ENCODE results near the gene COL4A1. TPM values are rescaled to one million over a fixed set of nuclear protein-coding genes. Genes with fewer than 3 reads are reported as not detected.

COL4A1 gene
- total RNA-seq, 2 donors from 2014 or later, result 505 to 852 TPM

- Histone ChIP-seq H3K4me3 (no peak overlapping the region), H3K4me1 (ENCODE audit: control insufficient read depth in 1 of 2, low read depth in 2 of 2) (peaks cover 18 to 87% of the 10 kb centered on the region in 2 donors), H3K36me3 (peaks cover 4% of the 10 kb centered on the region), H3K27ac (peak overlapping the region; percentile 65 to 96), H3K9me3 (no peaks in the 10 kb centered on the region), H3K27me3 (replicated peaks; ENCODE audit: insufficient read depth) (no peaks in the 10 kb centered on the region)
- no peak for TF ChIP-seq CTCF (IDR thresholded peaks at IDR 0.05)
- ATAC-seq (ENCODE audit: insufficient number of reproducible peaks, low FRiP score, low read depth) (no peak), DNase-seq (ENCODE audit: low spot score) (no peak)
Measured at GRCh38 chr13:110353339-110353977, 46.5 kb upstream of the COL4A1 start.

GRCh38 chr13:110352735-110353134 lies 45.8 kb upstream of the COL4A1 start:
- Histone ChIP-seq H3K4me1 (ENCODE audit: control insufficient read depth in 1 of 2, low read depth in 2 of 2) (peaks cover 22 to 94% of the 10 kb centered on the region in 2 donors), H3K9me3 (no peaks in the 10 kb centered on the region)
- ATAC-seq (ENCODE audit: insufficient number of reproducible peaks, low FRiP score, low read depth), result no peak

GRCh38 chr13:110351636-110352420 lies 44.9 kb upstream of the COL4A1 start:
- TF ChIP-seq CTCF (IDR thresholded peaks at IDR 0.05), result no peak
- no peak for DNase-seq (ENCODE audit: low spot score)
- H3K27ac ChIP-seq, result peak overlapping the region; percentile 96

More at GRCh38 chr13:110352735-110353134, 45.8 kb upstream of the COL4A1 start:
- DNase-seq (ENCODE audit: low spot score), result no peak
- Histone ChIP-seq H3K27me3 (replicated peaks; ENCODE audit: insufficient read depth) (no peaks in the 10 kb centered on the region), H3K36me3 (no peaks in the 10 kb centered on the region), H3K27ac (peak overlapping the region; percentile 31 to 96), H3K4me3 (no peak overlapping the region)
- no peak for TF ChIP-seq CTCF (IDR thresholded peaks at IDR 0.05)

GRCh38 chr13:110350509-110350908 lies 43.6 kb upstream of the COL4A1 start:
- Histone ChIP-seq H3K27ac (peak overlapping the region; percentile 96), H3K9me3 (no peaks in the 10 kb centered on the region), H3K36me3 (peaks cover 6% of the 10 kb centered on the region), H3K4me1 (ENCODE audit: control insufficient read depth in 1 of 2, low read depth in 2 of 2) (peaks cover 27 to 94% of the 10 kb centered on the region in 2 donors), H3K27me3 (replicated peaks; ENCODE audit: insufficient read depth) (no peaks in the 10 kb centered on the region), H3K4me3 (no peak overlapping the region)
- DNase-seq (ENCODE audit: low spot score) (no peak), ATAC-seq (ENCODE audit: insufficient number of reproducible peaks, low FRiP score, low read depth) (no peak)
- no peak for TF ChIP-seq CTCF (IDR thresholded peaks at IDR 0.05)

More at GRCh38 chr13:110351636-110352420, 44.9 kb upstream of the COL4A1 start:
- H3K9me3 ChIP-seq, result no peaks in the 10 kb centered on the region
- H3K36me3 ChIP-seq, result no peaks in the 10 kb centered on the region
- ATAC-seq (ENCODE audit: insufficient number of reproducible peaks, low FRiP score, low read depth), result no peak
- H3K4me1 ChIP-seq (ENCODE audit: control insufficient read depth in 1 of 2, low read depth in 2 of 2), result peaks cover 23 to 93% of the 10 kb centered on the region in 2 donors
- H3K27me3 ChIP-seq (replicated peaks; ENCODE audit: insufficient read depth), result no peaks in the 10 kb centered on the region
- no peak overlapping the region for H3K4me3 ChIP-seq

GRCh38 chr13:110350049-110350448 lies 43.1 kb upstream of the COL4A1 start:
- Histone ChIP-seq H3K4me3 (no peak overlapping the region), H3K4me1 (ENCODE audit: control insufficient read depth in 1 of 2, low read depth in 2 of 2) (peaks cover 27 to 97% of the 10 kb centered on the region in 2 donors), H3K27ac (peak overlapping the region; percentile 96), H3K36me3 (peaks cover 6% of the 10 kb centered on the region), H3K27me3 (replicated peaks; ENCODE audit: insufficient read depth) (no peaks in the 10 kb centered on the region), H3K9me3 (no peaks in the 10 kb centered on the region)
- TF ChIP-seq CTCF (IDR thresholded peaks at IDR 0.05), result no peak
- DNase-seq (ENCODE audit: low spot score) (no peak), ATAC-seq (ENCODE audit: insufficient number of reproducible peaks, low FRiP score, low read depth) (no peak)
